H9 (cell line): ENCODE results near the gene TKFC. TPM values are rescaled to one million over a fixed set of nuclear protein-coding genes. Genes with fewer than 3 reads are reported as not detected.

Experiments used
- DNase-seq: peaks from one replicate; pipeline ENCODE4 v3.0.0-alpha.2; 2017
- H2AFZ ChIP-seq: one replicate; pipeline ENCODE4 v1.6.1; 2013; ENCODE audit warnings: mild to moderate bottlenecking, low read length, control low read depth, moderate library complexity
- H2AK5ac ChIP-seq: 2 replicates; pipeline ENCODE4 v1.6.1; 2013; ENCODE audit warnings: low read length, control low read depth, mixed read lengths; ENCODE audit not compliant: insufficient read length
- H2BK120ac ChIP-seq: one replicate; pipeline ENCODE4 v1.6.1; 2013; ENCODE audit warnings: low read depth, mild to moderate bottlenecking, low read length, control low read depth, inconsistent platforms; ENCODE audit not compliant: poor library complexity, severe bottlenecking
- H2BK12ac ChIP-seq: 2 replicates; pipeline ENCODE4 v1.6.1; 2013; ENCODE audit warnings: low read length, control low read depth, mixed read lengths, low read depth; ENCODE audit not compliant: insufficient read length
- H2BK15ac ChIP-seq: 2 replicates; pipeline ENCODE4 v1.6.1; 2013; ENCODE audit warnings: low read depth, low read length, control low read depth
- H2BK20ac ChIP-seq: one replicate; pipeline ENCODE4 v1.6.1; 2013; ENCODE audit warnings: low read depth, mild to moderate bottlenecking, low read length, control low read depth, inconsistent platforms; ENCODE audit not compliant: poor library complexity, severe bottlenecking
- H2BK5ac ChIP-seq: 2 replicates; pipeline ENCODE4 v1.6.1; 2013; ENCODE audit warnings: low read length, control low read depth, mixed read lengths; ENCODE audit not compliant: insufficient read length
- H3K14ac ChIP-seq: 2 replicates; pipeline ENCODE4 v1.6.1; 2013; ENCODE audit warnings: low read length, control low read depth; ENCODE audit not compliant: insufficient read depth
- H3K18ac ChIP-seq: 2 replicates; pipeline ENCODE4 v1.6.1; 2013; ENCODE audit warnings: low read depth, mild to moderate bottlenecking, mixed read lengths, low read length, control low read depth; ENCODE audit not compliant: insufficient read length
- H3K23ac ChIP-seq: 2 replicates; pipeline ENCODE4 v1.6.1; 2013; ENCODE audit warnings: low read length, control low read depth, mixed read lengths, low read depth; ENCODE audit not compliant: insufficient read length
- H3K23me2 ChIP-seq: 2 replicates; pipeline ENCODE4 v1.6.1; 2013; ENCODE audit warnings: low read depth, mild to moderate bottlenecking, mixed read lengths, low read length, control low read depth; ENCODE audit not compliant: insufficient read length, poor library complexity, severe bottlenecking
- H3K27ac ChIP-seq: 2 replicates; pipeline ENCODE4 v1.5.1; 2013; ENCODE audit warnings: low read length, control low read depth, mixed read lengths, low read depth; ENCODE audit not compliant: insufficient read length
- H3K27me3 ChIP-seq: 2 replicates; pipeline ENCODE4 v1.6.1; 2013; ENCODE audit warnings: low read length, control low read depth, inconsistent platforms; ENCODE audit not compliant: insufficient read depth
- H3K4ac ChIP-seq: 2 replicates; pipeline ENCODE4 v1.6.1; 2013; ENCODE audit warnings: low read depth, mild to moderate bottlenecking, control low read depth, inconsistent platforms, low read length, moderate library complexity
- H3K4me1 ChIP-seq: 2 replicates; pipeline ENCODE4 v1.6.1; 2013; ENCODE audit warnings: low read length, control low read depth, inconsistent platforms; ENCODE audit not compliant: insufficient read depth
- H3K4me2 ChIP-seq: 2 replicates; pipeline ENCODE4 v1.6.1; 2013; ENCODE audit warnings: low read length, control low read depth, mixed read lengths; ENCODE audit not compliant: insufficient read length, insufficient read depth
- H3K56ac ChIP-seq: 2 replicates; pipeline ENCODE4 v1.6.1; 2013; ENCODE audit warnings: low read depth, mild to moderate bottlenecking, mixed read lengths, low read length, control low read depth; ENCODE audit not compliant: insufficient read length
- H3K79me1 ChIP-seq: 2 replicates; pipeline ENCODE4 v1.6.1; 2013; ENCODE audit warnings: low read depth, mild to moderate bottlenecking, moderate library complexity, low read length, control low read depth, inconsistent platforms; ENCODE audit not compliant: insufficient read depth, poor library complexity, severe bottlenecking
- H3K79me2 ChIP-seq: 2 replicates; pipeline ENCODE4 v1.6.1; 2013; ENCODE audit warnings: low read length, control low read depth, inconsistent platforms; ENCODE audit not compliant: insufficient read depth
- H3K9ac ChIP-seq: 2 replicates; pipeline ENCODE4 v1.6.1; 2013; ENCODE audit warnings: low read length, control low read depth, mixed read lengths; ENCODE audit not compliant: insufficient read length; ENCODE audit errors: extremely low read depth
- H3K9me3 ChIP-seq: one replicate; pipeline ENCODE4 v1.6.1; 2013; ENCODE audit warnings: low read depth, low read length, inconsistent platforms; ENCODE audit not compliant: control insufficient read depth
- H3T11ph ChIP-seq: one replicate; pipeline ENCODE4 v1.6.1; 2013; ENCODE audit warnings: mild to moderate bottlenecking, low read length, control low read depth, inconsistent platforms
- H4K20me1 ChIP-seq: one replicate; pipeline ENCODE4 v1.6.1; 2013; ENCODE audit not compliant: control insufficient read depth, insufficient read length, insufficient read depth
- H4K5ac ChIP-seq: 2 replicates; pipeline ENCODE4 v1.6.1; 2013; ENCODE audit warnings: low read depth, mild to moderate bottlenecking, mixed read lengths, low read length, control low read depth; ENCODE audit not compliant: insufficient read length
- H4K8ac ChIP-seq: replicated peaks from 2 replicates; pipeline ENCODE4 v1.6.1; 2013; ENCODE audit warnings: low read length, control low read depth, mixed read lengths, low read depth; ENCODE audit not compliant: insufficient read length
- H4K91ac ChIP-seq: 2 replicates; pipeline ENCODE4 v1.6.1; 2013; ENCODE audit warnings: low read depth, mild to moderate bottlenecking, moderate library complexity, mixed read lengths, low read length, control low read depth; ENCODE audit not compliant: insufficient read length
- H3K27ac Mint-ChIP-seq, 3 experiments: 2 replicates in 2 of 3; 3 replicates in 1 of 3; pipeline ENCODE4 v1.8.0; 2020 to 2021; ENCODE audit warnings: mixed read lengths in 3 of 3, mild to moderate bottlenecking in 1 of 3, moderate library complexity in 1 of 3
- H3K27me3 Mint-ChIP-seq: 2 replicates; pipeline ENCODE4 v1.8.0; 2021; ENCODE audit warnings: low read depth, mild to moderate bottlenecking, moderate library complexity, mixed read lengths
- H3K36me3 Mint-ChIP-seq, 3 experiments: 2 replicates in 2 of 3; 3 replicates in 1 of 3; pipeline ENCODE4 v1.8.0; 2020 to 2021; ENCODE audit warnings: low read depth in 3 of 3, mixed read lengths in 3 of 3; ENCODE audit not compliant: insufficient read depth in 1 of 3
- H3K4me1 Mint-ChIP-seq, 2 experiments: 2 replicates each; pipeline ENCODE4 v1.8.0; 2020; ENCODE audit warnings: mixed read lengths in 2 of 2
- H3K4me3 Mint-ChIP-seq, 2 experiments: 2 replicates in 1 of 2; 3 replicates in 1 of 2; pipeline ENCODE4 v1.8.0; 2020 to 2021; ENCODE audit warnings: mild to moderate bottlenecking in 2 of 2, mixed read lengths in 2 of 2, moderate library complexity in 1 of 2
- H3K9me3 Mint-ChIP-seq, 2 experiments: 2 replicates in 1 of 2; 3 replicates in 1 of 2; pipeline ENCODE4 v1.8.0; 2020; ENCODE audit warnings: mild to moderate bottlenecking in 2 of 2, mixed read lengths in 2 of 2, moderate library complexity in 1 of 2
- CTCF ChIP-seq: fragments of 200-600 bp; sonication (generic); conservative IDR thresholded peaks from 3 replicates; pipeline ENCODE4 v1.8.0; 2021; ENCODE audit warnings: antibody characterized with exemption, mild to moderate bottlenecking
- WGBS: extraction: QIAGEN DNeasy Blood & Tissue Kit; methylation state at CpG from one replicate; pipeline ENCODE4 v1.1.7; 2013; ENCODE audit warnings: missing lambda C conversion rate, low lambda C conversion rate, mixed read lengths; ENCODE audit not compliant: insufficient read length; ENCODE audit errors: extremely low coverage; 5-methylcytosine and 5-hydroxymethylcytosine counted together
- total RNA-seq: library from RNA; stranded (reverse); gene quantifications from 2 replicates; pipeline ENCODE4 v1.2.1, GENCODE V29; 2021

The TKFC gene
- total RNA-seq, 1 experiment from 2014 or later, result 59.0 TPM

GRCh38 chr11:61349916-61350315 lies 16.9 kb downstream of the TKFC start:
- H2AK5ac ChIP-seq, result no peak overlapping the region
- Mint-ChIP-seq H3K4me1 (no peaks in the 10 kb centered on the region), H3K36me3 (peaks cover 7 to 48% (median 32%) of the 10 kb centered on the region in 3 experiments), H3K4me3 (no peak overlapping the region), H3K27me3 (no peaks in the 10 kb centered on the region), H3K27ac (peak overlapping the region in 1 of 3 experiments; percentile 60; a peak in 1 of 7 replicates), H3K9me3 (no peaks in the 10 kb centered on the region)
- H2BK20ac ChIP-seq, result no peak overlapping the region
- no peak overlapping the region for H3K4me2 ChIP-seq
- H2AFZ ChIP-seq, result no peak overlapping the region
- no peak overlapping the region for H2BK12ac ChIP-seq
- H3K9me3 ChIP-seq, result no peaks in the 10 kb centered on the region
- no peak overlapping the region for H2BK5ac ChIP-seq
- no peaks in the 10 kb centered on the region for H3K79me2 ChIP-seq
- no peak overlapping the region for H2BK120ac ChIP-seq
- no peak overlapping the region for H3K9ac ChIP-seq
- H3K14ac ChIP-seq, result no peak overlapping the region; the same call in 1 of the 2 replicates
- no peaks in the 10 kb centered on the region for H4K20me1 ChIP-seq
- H3K23ac ChIP-seq, result no peak overlapping the region
- no peak overlapping the region for H4K91ac ChIP-seq
- H2BK15ac ChIP-seq, result no peak overlapping the region
- H4K5ac ChIP-seq, result no peak overlapping the region
- no peaks in the 10 kb centered on the region for H3K4me1 ChIP-seq
- no peak overlapping the region for H3T11ph ChIP-seq
- H3K23me2 ChIP-seq, result no peaks in the 10 kb centered on the region
- H3K27ac ChIP-seq, result no peak overlapping the region
- TF ChIP-seq CTCF, result no peak
- no peaks in the 10 kb centered on the region for H3K79me1 ChIP-seq
- no peak overlapping the region for H4K8ac ChIP-seq
- H3K4ac ChIP-seq, result no peak overlapping the region
- DNase-seq, result no peak
- H3K56ac ChIP-seq, result no peak overlapping the region
- H3K27me3 ChIP-seq, result no peaks in the 10 kb centered on the region
- H3K18ac ChIP-seq, result no peak overlapping the region
- no CpG with 5 or more reads among the region's 10 CpGs for WGBS
